Upper lobe of left lung (tissue), 4 donors: ENCODE data around the gene TMEM44.

Source experiments
- POLR2AphosphoS5 ChIP-seq, 2 donors: sonication (generic); formaldehyde crosslinking; IDR thresholded peaks; one replicate each; pipeline ENCODE4 v1.5.1; 2017; ENCODE audit warnings: antibody characterized with exemption in 2 of 2
- TF ChIP-seq, protein P1 (sequence below), 6 experiments: fragments of 450-650 bp in 4 of 6; fragments of 200-600 bp in 2 of 6; sonication (generic) in 2 of 6; IDR thresholded peaks; one replicate each; pipeline ENCODE4 v1.5.1; 2016 to 2019; ENCODE audit warnings: antibody characterized with exemption in 6 of 6

DNA sequence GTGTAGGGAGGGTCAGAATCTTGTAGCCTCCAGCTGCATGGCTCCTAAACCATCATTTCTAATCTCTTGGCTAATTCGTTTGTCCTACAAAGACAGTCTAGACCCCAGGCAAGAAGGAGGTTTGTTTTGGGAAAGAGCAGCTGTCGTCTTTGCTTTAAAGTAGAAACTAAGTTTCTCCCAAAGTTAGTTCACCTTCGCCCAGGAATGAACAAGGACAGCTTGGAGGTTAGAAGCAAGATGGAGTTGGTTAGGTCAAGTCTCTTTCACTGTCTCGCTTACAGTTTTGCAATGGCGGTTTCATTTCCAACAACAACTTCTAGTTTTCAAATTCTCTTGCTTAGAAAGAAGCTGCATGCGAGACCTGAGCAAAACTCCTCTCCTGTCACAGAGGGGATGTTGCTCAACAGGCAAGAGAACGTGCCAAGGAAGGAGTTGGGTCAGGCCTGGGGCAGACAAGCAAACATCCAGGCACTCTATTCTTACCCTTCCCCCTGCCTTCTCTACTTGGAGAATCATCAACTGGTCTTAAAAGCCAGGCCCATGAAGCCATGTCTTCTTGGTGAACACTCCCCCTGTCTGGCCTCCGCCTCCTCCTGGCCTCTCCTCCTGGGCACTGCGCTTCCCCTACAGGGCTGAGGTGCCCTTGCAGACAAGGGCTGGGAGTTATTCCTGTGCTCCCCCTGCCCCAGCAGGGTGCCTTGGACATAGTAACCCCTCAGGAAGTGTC is 57.6 kb downstream of the TMEM44 start:
- TF ChIP-seq, protein P1, sequence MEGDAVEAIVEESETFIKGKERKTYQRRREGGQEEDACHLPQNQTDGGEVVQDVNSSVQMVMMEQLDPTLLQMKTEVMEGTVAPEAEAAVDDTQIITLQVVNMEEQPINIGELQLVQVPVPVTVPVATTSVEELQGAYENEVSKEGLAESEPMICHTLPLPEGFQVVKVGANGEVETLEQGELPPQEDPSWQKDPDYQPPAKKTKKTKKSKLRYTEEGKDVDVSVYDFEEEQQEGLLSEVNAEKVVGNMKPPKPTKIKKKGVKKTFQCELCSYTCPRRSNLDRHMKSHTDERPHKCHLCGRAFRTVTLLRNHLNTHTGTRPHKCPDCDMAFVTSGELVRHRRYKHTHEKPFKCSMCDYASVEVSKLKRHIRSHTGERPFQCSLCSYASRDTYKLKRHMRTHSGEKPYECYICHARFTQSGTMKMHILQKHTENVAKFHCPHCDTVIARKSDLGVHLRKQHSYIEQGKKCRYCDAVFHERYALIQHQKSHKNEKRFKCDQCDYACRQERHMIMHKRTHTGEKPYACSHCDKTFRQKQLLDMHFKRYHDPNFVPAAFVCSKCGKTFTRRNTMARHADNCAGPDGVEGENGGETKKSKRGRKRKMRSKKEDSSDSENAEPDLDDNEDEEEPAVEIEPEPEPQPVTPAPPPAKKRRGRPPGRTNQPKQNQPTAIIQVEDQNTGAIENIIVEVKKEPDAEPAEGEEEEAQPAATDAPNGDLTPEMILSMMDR (IDR thresholded peaks at IDR 0.05), result no peak
- TF ChIP-seq POLR2AphosphoS5 (IDR thresholded peaks at IDR 0.05), result no peak
